NCI-H1417 (cell line): ENCODE results near the gene GP9.

Source experiments
- DNase-seq, 3 experiments: peaks; one replicate each; lab custom pipeline; 2025; lab: John Stamatoyannopoulos, UW

The GP9 gene

DNA sequence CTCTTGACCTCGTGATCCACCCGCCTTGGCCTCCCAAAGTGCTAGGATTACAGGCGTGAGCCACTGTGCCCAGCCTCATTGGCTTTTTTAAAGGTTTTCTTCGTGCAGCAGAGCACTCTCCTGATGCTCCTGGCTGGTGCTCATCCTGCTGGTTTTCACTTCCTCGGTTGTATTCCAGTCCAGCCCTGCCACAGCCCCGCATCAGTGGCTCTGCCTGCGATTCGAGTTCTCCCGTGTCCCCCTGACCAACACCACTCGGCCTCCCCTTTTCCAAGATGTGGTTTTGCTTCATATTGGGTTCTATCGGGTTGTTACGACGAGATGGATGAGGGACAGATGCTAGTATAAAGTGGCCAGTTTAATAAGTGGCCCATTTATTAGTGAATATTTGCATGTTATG is 31.7 kb upstream of the GP9 start:
- no peak for DNase-seq

DNA sequence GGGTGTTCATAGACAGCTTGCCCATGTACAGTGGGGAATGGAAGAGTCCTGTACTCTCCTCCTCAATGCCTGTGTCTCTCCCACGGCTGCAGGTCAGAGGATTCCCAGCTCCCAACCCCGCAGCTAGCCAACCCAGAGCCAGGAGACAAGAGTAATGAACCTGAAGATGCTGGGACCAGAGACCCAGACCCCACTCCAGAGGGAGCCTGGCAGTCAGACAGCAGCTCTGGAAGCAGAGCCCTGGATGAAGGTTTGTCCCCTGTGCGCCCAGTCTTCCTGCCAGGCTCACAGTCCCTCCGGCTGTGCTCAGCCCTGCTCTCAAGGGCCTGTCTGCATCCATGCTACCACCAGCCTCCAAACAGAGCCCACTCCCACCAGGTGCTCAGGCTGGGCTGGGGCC is 30.0 kb upstream of the GP9 start:
- no peak for DNase-seq

DNA sequence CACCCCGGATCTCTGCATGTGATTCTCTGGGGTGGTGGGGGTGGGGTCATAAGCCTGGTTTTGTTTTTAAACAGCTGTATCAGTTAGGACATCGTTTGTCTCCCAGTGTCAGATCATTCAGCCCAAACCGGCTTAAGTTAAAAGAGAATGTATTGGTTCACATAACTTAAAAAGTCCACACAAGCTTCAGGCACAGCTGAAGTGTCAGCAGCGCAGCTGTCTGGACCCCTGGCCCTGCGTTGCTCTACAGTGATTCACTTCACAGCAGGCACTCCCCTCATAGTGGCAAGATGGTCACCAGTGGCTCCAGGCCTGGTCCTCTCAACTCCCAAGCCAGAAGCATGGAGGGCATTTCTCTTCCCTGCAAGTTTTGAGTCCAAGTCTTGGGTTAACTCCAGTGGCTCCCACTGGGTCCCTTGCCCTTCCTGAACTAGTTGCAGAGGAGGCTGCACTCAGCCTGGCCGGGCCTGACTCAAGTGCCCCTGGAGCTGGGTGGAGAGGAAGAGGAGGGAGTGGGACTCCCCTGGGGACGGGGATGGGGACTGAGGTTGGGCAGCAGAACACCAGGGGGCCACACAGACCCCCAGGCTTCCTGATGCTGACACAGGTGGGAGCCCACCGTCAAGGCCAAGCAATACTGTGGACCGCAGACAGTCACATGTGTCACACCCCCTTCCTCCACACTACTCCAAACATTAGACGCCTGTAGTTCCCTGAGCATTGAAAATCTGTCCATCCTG is 28.9 kb upstream of the GP9 start:
- DNase-seq = no peak

- DNase-seq = no peak
These were observed 27.9 kb upstream of the GP9 start for GRCh38 chr3:129032716-129033115.

DNA sequence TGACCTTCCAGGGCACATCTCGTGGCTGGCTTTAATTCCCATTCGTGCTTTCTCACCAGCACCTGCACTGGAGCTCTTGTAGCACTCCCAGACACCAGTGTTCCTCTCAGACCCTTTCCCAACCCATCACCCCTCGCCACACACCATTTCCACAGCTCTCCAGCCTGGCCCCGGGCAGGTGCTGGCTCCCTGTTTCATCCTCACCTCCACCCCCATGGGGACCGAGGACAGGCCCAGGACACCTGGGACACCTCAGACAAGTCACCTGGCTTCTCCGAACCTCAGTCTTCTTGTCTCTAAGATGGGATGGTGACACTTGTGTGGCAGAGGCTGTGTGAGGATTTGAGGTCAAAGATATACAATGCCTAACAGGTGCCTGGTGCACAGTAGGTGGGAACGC is 27.4 kb upstream of the GP9 start:
- no peak for DNase-seq

DNA sequence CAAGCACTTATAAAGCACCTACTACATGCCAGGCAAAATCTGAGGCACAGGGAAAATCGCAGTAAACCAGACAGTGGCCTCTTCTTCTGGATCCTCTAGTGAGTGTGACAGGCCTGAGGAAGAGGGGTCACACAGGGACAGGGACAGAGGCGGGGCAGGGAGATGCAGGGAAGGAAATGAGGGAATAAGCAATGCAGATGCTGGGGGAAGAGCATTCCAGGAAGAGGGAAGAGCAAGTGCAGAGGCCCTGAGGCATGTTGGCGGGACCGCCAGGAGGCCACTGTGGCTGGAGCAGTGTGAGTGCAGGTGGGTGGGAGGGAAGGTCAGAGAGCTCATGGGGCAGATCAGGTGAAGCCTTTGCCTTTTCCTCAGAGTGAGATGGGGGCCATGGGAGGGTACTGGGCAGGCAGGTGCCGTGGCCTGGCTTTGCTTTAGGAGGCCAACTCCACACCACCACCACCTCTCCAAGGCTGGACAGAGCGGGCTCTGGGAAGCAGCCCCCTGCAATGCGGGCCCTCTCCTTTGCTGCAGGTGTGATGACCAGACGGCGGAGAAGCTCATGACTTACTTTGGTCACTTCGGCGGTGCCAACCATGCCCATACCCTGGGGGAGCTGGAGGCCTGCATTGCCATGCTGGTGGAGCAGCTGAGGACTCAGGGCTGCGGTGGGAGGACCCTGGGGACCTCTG is 26.8 kb upstream of the GP9 start:
- DNase-seq = no peak

DNA sequence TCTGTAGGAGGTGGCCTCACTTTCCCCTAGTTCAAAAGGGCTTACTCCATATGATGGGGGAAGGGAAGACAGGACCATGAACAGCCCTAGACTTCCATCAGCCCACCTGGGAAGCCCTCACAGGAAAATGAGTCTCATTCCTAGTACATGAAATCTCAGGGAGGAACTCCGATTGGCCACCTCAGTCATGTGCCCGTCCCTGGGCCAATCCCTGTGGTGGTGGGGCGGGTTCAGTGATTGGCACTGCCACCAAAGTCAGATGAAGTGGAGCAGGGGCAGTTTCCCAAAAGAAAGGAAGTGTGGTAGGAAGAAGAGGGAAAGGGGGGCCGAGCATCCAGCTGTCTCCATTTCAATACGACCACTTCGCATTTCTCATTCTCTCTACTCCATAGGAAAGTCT is 25.9 kb upstream of the GP9 start:
- no peak for DNase-seq

DNA sequence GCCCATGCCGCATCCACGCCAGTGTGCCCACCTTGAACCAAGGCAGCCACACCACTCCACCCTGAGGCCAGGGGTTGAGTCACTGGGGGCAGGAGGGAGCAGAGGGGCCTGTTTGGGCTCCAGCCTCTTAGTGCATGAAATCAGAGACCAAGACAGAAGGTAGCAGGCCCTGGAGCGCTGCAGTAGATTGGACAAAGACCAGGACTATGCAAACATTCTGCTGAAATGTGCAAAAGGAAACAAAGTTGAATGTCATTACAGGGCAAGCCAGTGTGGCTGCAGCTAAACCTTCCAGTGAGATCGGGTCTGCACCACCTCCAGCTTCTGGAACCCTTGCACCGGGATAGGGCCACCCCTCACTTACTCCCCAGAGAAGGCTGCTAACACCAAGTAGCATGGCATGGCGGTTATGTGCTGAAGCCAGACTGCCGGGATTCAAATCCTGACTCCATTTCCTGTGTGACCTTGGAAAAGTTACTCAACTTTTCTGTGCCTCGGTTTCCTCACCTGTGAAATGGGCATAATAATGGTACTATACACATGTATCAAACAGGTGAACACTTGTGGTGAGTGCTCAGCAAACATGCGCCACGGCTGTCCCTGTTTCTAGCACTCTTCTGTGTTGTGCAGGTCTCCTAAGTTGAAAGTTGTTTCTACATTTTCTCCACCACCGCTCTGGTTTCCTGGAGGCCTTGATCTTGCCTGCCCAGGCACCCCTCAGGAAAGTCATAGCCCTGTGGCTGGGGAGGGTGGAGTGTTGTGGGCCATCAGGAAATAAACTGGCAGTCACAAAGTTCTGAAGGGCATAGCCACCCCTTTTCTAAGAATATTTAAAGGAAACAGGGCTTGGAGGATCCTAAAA is 25.0 kb upstream of the GP9 start:
- DNase-seq = no peak

- no peak for DNase-seq
These were observed 24.1 kb upstream of the GP9 start for GRCh38 chr3:129036222-129037092.

GRCh38 chr3:129037093-129037419 is 23.5 kb upstream of the GP9 start:
- no peak for DNase-seq

DNA sequence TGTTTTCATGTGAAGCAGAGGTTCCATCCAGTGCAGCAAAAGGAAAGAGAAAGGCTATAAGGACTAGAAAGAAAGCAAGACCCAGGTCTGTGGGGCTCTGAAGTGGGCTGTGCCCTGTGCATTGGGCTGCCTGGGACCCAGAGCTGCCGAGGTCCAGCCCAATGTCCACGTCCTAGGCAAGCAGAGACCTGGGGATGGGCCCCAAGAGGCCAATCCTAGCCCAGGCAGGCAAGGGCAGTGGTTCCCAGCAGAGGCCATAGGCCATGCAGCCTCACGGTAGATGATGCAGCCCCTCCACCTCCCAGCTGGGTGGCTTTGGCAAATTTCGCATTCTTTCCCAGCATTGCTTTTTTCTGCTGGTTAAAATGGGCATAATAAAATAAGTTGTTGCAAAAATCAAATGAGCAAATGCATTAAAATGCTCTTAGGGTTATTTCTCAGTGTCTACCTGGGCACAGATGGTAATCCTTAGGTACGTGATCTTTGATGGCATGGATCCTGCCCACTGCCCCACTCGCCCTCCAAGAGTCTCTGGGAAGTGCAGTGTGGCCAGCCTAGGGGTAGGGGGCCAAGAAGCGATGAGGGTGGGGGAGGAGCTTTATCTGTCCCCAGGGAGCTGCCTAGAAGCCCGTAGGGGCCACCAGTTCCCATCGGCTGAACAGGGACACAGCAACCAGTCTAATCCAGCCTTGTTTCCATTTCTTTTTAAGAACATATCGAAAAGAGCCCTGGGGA is 22.3 kb upstream of the GP9 start:
- DNase-seq = no peak

DNA sequence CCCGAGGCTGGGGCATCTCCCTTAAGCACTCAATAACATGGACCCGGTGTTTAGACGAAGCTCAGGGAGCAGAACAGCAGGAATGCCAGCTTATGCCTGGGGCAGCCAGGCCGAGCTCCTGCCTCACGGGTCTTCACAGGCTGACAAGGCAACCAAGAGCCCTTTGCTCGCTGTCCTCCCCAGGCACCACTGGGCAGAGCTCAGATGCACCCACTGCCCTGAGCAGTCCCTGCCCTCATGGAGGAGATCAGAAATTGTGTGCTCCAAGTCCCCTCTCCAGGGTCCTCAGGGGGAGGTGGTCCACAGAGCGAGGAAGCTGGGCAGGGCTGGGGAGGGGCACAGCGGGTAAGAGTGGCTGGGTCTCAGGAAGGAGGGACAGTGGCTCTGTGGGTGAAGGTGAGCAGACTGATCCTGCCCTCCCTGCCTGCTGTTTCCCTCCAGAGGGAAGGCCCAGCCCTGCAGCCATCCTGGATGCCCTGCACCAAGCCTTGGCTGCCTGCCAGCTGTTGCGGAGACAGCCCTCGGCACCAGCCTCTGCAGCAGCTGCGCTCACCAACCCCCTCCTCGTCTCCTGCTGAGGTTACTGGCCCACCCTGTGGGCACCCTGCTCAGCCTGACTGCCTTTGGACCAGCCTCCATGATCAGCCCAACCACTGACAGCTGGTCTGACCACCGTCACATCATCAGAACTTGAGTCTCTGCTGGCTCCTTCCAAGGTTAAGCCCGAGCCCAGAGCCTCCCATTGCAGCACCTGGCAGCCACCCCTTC is 21.1 kb upstream of the GP9 start:
- peak; percentile 79 to 97 (median 93) for DNase-seq

DNA sequence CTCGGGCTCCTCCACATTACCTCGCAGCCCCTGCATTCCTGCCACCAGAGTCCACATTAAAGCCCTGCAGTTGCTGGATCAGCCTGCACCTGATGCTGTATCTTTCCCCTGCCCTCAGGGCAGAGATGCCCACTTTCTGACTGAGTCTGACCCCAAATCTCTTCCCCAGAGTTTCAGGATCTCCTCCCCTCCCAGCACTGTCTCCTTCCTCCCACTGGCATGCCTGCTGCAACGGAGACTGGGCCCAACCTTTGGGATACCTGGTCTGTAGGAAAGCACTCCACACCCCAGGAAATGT is 20.6 kb upstream of the GP9 start:
- no peak for DNase-seq

DNA sequence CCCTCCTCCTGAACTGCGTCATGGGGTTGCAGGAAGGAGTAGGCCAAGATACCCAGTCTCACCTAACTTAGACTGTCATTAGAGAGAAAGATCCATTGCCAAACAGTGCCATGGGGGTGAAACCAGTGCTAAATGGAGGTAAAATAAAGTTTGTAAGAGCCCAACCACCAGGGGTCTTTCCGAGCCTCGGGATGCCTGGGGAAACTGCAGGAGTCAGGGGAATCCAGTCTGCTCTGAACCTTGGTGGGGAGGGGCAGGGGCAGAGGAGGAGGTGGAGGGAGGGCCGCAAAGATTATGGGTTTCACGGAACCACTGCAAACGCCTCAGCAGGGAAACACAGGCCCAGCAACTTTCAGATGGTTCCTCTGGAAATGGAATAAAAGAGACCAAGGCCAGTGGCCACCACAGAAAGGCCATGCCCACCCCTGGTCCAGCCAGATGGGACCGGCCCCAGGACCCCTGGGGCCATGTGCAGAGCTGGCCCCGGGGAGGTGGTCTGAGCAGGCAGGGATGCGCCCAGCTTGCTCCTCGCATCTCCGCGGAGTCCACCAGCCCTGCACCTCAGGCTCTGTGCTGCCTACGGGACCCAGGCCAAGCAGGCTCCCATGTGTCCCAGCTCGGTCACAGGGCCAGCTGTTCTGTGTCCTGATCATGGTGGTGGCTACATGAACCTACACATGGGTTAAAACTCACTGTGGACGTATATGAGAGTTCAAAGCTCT is 19.8 kb upstream of the GP9 start:
- no peak for DNase-seq

DNA sequence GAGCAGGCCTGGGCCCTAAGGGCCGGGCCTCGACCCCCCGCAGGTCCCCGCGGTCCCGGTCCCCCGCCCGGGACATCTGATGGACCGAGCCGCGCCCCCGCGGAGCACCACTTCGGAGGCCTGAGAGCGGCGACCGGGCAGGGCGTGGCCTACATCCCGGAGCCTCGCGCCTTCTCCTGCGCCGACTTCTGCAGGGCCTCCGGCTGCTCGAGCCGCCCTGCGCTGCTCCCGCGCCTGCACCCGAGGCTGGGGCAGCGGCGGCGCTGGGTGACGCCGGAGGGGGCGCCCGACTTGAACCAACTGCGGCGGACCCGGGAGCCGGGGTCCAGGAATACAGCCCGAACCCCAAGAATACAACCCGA is 14.9 kb upstream of the GP9 start:
- no peak for DNase-seq

DNA sequence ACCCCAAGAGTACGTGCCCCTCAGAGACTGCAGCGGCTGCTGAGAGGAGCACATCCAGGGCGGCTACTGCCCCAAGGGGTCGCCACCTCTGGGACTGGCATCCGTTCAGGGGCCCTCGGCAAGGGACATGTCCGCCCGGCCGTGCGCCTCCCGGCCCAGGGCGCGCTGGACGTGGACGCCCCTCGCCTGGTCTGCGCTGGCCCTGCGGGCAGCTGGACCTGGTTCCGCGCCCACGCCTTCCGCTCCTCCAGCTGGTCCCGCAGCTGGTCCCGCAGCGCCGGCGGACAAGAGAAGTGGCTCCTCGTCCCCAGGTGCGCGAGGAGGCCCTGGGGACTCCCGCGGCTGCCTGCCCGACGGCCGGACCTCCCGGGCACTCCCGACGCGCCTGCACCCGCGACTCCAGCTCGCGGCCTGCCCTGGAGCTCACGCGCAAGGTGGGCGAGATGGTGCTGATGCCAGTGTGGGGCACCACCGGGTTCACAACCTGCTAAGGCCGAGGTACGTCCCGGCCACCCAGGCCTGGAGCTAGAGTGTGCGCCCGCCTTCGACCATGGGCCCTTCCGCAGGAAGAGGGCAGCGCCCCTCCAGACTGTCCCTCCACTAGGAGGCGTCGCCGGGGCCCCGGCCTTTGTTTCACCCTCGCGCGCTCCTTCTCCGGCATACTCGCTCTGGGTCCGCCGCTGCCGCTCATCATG is 14.4 kb upstream of the GP9 start:
- DNase-seq = no peak

DNA sequence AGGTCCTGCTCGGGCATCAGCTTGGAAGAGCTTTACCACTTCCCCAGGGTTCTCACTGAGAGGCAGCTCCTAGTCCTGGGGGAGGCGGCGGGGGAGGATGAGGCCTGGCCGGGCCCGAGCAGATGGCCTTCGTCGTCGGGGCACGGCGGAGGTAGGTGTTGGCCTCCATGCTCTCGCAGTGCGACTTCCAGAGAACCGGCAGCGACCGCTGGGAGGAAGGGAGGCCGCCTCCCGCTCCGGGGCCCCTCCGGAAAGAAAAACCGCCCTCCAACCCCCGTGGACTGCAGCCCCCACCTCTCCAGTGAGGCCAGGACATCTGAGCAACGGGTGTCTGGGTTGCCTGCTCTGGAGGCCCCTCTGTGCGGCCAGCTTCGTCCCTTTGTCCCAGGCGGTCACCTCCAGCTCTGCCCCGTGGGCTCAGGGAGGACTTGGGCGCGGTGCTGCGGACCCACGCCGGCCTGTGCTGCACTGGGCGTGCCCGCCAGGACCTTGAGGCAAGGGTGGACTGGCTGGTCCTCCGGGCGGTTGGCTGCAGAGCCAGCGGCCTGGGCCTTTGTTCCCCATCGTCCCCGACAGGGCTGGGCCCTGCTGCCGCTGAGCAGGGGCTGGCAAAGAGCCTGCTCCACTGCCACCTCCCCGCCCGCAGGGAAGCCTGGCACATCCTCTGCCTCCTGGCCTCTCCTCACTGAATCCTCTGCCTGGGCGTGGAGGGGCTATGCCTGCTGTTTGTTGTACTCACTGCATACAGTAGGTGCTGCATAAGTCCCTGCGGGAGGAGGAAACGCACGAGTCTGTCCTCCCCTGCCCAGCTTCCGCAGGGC is 13.6 kb upstream of the GP9 start:
- DNase-seq = no peak

DNA sequence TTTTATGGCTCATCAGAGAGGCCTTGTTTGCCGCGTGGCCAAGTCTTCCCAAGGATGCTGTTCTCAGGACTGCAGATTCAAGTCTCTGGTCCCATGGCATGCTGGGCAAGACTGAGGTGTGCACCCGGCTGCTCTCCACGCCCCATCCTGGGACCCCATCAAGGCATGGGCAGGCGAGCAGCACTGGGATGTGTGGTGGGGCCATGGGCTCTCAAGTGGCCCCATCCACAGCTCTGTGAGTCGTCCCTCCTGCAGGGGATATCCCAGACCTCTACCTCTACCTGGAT is 13.1 kb upstream of the GP9 start:
- no peak for DNase-seq
